Psoas muscle (tissue), 8 donors: ENCODE measurements around the gene XKR3. TPM values are rescaled to one million over a fixed set of nuclear protein-coding genes. Genes with fewer than 3 reads are reported as not detected.
"Not testable (repeated sequence)": the region's sequence is repeated elsewhere in the genome, so short reads cannot be mapped to it uniquely, and the experiment has no call there.

ENCODE experiments used
- ATAC-seq, 4 donors: fragments of 200-7000 bp; cut with Tn5 transposase; one replicate each; pipeline ENCODE4 v1.9.1; 2020; ENCODE audit warnings: moderate library complexity in 3 of 4, mild to moderate bottlenecking in 2 of 4
- DNase-seq, 2 donors: peaks; one replicate each; pipeline ENCODE4 v3.0.0-alpha.2; 2020
- H3K27ac ChIP-seq: fragments of 200-600 bp; one replicate; pipeline ENCODE4 v1.8.0; 2022
- H3K27me3 ChIP-seq, 3 donors: fragments of 200-600 bp in 1 of 3; one replicate each; pipeline versions ENCODE4 v1.6.1 to v1.8.0; 2013 to 2022; ENCODE audit warnings: low read length in 2 of 3, mild to moderate bottlenecking in 2 of 3, moderate library complexity in 1 of 3; ENCODE audit not compliant: insufficient read depth in 3 of 3
- H3K36me3 ChIP-seq, 2 donors: fragments of 200-600 bp in 1 of 2; one replicate each; pipeline versions ENCODE4 v1.6.1 to v1.8.0; 2013 to 2022; ENCODE audit warnings: low read depth in 1 of 2, mild to moderate bottlenecking in 1 of 2, moderate library complexity in 1 of 2; ENCODE audit not compliant: insufficient read depth in 1 of 2
- H3K4me1 ChIP-seq: fragments of 200-600 bp; one replicate; pipeline ENCODE4 v1.8.0; 2022
- H3K4me3 ChIP-seq: fragments of 200-600 bp; one replicate; pipeline ENCODE4 v1.8.0; 2022; ENCODE audit warnings: mild to moderate bottlenecking
- H3K9me3 ChIP-seq: fragments of 200-600 bp; one replicate; pipeline ENCODE4 v1.8.0; 2022
- WGBS, 3 donors: extraction: QIAGEN DNeasy Blood & Tissue Kit; methylation state at CpG; one replicate each; pipeline versions ENCODE4 v1.1.6 to v1.1.7; 2013; 5-methylcytosine and 5-hydroxymethylcytosine counted together
- intact Hi-C, 2 donors: fragments of 100-400 bp; cut with DNase I; formaldehyde crosslinking; loops; one replicate each; pipeline versions ENCODE4 v1.11.0 to v1.14.2; 2022
- polyA plus RNA-seq, 3 donors: library from polyadenylated mRNA; stranded (reverse); fragments of 200-250 nt; gene quantifications; one replicate each; pipeline ENCODE4 v1.2.3, GENCODE V29; 2013
- total RNA-seq, 4 donors: library from RNA; stranded (reverse); fragmentation: NEBNext Ultra II Directional in 2 of 4; extraction: Animal tissue kit (Norgen Biotek cat#: 25700) in 2 of 4; gene quantifications; one replicate each; pipeline versions ENCODE4 v1.2.1 to v1.2.4, GENCODE V29; 2021 to 2023
- TF ChIP-seq, protein P1 (sequence below): fragments of 200-600 bp; IDR thresholded peaks from one replicate; pipeline ENCODE4 v1.8.0; 2022; ENCODE audit warnings: antibody characterized with exemption
- donor health status: healthy with polysubstance abuse.
- donor health status: DM: no; HTN: no; CAD: no; lungs with moderate emphysema.
- donor health status: Bipolar disorder and iron deficiency.
- donor health status: healthy.
- donor health status: DM: yes; HTN: yes; CAD: no.
- donor health status: DM: no; HTN: no; CAD: no.
- donor health status: DM: no; HTN: no; CAD: no.
- donor health status: DM: yes; HTN: yes; CAD: no.

The XKR3 gene
- total and polyA plus RNA-seq, 7 donors: not detected

DNA sequence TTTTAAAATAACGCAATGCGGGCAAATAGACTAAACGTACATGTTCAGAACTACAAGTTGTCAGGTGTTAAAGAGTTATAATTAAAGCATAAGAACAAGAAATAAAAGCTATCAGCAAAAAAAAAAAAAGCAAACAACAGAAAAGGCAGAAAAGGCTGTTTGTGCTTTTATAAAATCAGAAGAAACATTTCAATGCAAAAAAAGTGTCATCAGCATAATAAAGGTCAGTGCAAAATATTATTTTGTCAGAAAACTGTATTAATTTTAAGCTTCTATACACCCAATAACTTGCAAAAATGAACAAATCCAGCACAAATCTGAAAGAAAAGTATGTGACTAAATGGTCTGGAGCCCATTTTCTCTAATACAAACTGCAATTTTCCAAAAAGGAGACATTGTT lies 23.6 kb downstream of the XKR3 start:
- DNase-seq: no peak
- no peaks in the 10 kb centered on the region for H3K9me3 ChIP-seq
- no peaks in the 10 kb centered on the region for H3K4me1 ChIP-seq
- H3K27ac ChIP-seq: no peak overlapping the region
- 89 to 94% (median 93%) methylated on average over 3 of the region's 3 CpGs for WGBS, 3 donors
- H3K36me3 ChIP-seq: no peaks in the 10 kb centered on the region
- TF ChIP-seq, protein P1, sequence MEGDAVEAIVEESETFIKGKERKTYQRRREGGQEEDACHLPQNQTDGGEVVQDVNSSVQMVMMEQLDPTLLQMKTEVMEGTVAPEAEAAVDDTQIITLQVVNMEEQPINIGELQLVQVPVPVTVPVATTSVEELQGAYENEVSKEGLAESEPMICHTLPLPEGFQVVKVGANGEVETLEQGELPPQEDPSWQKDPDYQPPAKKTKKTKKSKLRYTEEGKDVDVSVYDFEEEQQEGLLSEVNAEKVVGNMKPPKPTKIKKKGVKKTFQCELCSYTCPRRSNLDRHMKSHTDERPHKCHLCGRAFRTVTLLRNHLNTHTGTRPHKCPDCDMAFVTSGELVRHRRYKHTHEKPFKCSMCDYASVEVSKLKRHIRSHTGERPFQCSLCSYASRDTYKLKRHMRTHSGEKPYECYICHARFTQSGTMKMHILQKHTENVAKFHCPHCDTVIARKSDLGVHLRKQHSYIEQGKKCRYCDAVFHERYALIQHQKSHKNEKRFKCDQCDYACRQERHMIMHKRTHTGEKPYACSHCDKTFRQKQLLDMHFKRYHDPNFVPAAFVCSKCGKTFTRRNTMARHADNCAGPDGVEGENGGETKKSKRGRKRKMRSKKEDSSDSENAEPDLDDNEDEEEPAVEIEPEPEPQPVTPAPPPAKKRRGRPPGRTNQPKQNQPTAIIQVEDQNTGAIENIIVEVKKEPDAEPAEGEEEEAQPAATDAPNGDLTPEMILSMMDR: no peak
- intact Hi-C loops: no loop called here
- ATAC-seq: no peak
- H3K4me3 ChIP-seq: no peak overlapping the region
- H3K27me3 ChIP-seq: no peaks in the 10 kb centered on the region

DNA sequence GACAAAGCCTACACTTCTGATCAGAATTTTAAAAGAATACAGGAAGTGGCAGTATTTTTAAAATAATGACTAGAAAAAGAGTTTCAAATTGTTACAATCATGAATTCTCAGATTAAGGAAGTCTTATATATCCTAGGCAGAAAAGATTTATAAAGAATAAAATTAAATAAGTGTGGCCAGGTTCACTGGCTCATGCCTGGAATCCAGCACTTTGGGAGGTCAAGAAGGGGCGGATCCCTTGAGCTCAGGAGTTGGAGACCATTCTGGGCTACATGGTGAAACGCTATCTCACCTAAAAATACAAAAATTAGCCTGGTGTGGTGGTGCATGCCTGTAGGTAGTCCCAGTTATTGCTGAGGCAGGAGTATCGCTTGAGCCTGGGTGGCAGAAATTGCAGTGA lies 24.1 kb downstream of the XKR3 start:
- 81 to 88% (median 83%) methylated on average over 3 of the region's 3 CpGs for WGBS, 3 donors

DNA sequence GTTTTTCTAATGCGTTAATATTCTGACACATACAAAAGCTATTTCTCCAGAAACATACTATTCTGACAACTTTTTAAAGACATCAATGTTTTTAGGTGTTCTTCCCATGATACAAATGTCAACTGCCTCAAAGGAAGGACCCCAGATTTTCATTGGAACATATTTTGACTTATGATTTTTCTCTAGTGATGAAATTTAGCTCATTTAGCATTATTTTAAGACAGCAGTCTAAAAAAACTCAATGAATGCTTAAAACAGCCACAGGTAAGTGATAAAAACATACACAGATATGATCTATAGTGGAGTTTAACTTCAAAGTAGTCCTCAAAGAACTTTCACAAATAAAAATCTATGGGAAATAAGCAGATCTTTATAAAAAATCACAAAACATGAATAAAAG lies 24.9 kb downstream of the XKR3 start:
- no peak for ATAC-seq
- no peaks in the 10 kb centered on the region for H3K27me3 ChIP-seq

More for the DNA sequence above, 24.1 kb downstream of the XKR3 start:
- no peak for ATAC-seq
- Histone ChIP-seq H3K9me3 (no peaks in the 10 kb centered on the region), H3K4me3 (no peak overlapping the region), H3K36me3 (no peaks in the 10 kb centered on the region), H3K4me1 (no peaks in the 10 kb centered on the region), H3K27ac (no peak overlapping the region), H3K27me3 (no peaks in the 10 kb centered on the region)
- TF ChIP-seq, protein P1: no peak
- intact Hi-C loops: no loop called here
- no peak for DNase-seq

DNA sequence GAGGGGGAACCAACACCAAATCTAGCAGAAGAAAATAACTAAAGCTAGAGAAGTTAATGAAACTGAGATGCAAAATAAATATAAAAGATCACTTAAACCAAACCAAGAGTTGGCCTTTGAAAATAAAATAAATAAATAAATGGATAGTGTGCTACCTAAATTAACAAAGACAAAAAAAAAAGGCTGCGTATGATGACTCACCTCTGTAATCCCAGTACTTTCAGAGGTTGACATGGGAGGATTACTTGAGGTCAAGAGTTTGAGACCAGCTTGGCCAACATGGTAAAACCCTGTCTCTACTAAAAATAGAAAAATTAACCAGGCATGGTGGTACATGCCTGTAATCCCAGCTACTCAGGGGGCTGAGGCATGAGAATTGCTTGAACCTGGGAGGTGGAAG lies 29.7 kb downstream of the XKR3 start:
- H3K27me3 ChIP-seq, H3K27ac ChIP-seq, intact Hi-C loops, ATAC-seq, DNase-seq, H3K4me1 ChIP-seq, H3K4me3 ChIP-seq, H3K9me3 ChIP-seq, H3K36me3 ChIP-seq: not testable (repeated sequence)
- WGBS, 3 donors: 90 to 96% (median 91%) methylated on average over 1 of the region's 1 CpG

More for the DNA sequence above, 24.9 kb downstream of the XKR3 start:
- TF ChIP-seq, protein P1: no peak
- H3K27ac ChIP-seq: no peak overlapping the region
- intact Hi-C loops: no loop called here
- no peak for DNase-seq
- 88 to 92% (median 88%) methylated on average over 1 of the region's 1 CpG for WGBS, 3 donors
- H3K9me3 ChIP-seq: no peaks in the 10 kb centered on the region
- no peak overlapping the region for H3K4me3 ChIP-seq
- H3K4me1 ChIP-seq: no peaks in the 10 kb centered on the region
- H3K36me3 ChIP-seq: no peaks in the 10 kb centered on the region

DNA sequence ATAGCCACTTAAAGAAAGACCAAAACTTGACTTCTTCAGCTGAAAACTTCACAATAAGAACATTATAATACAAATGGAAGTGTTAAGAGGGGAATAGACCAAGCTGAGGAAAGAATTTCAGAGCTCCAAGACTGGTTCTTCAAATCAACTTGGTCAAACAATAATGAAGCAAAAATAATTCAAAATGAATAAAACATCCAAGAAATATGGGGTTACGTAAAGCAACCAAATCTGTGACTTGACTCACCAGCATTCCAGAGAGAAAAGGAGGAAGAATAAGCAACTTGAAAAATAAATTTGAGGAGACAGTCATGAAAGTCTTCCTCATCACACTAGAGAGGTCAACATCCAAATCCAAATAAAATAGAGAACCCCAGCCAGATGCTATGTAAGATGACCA lies 31.4 kb downstream of the XKR3 start:
- intact Hi-C loops: no loop called here
- WGBS, 3 donors: 81 to 94% (median 90%) methylated on average over 1 of the region's 1 CpG

More for the DNA sequence above, 31.4 kb downstream of the XKR3 start:
- H3K36me3 ChIP-seq: no peaks in the 10 kb centered on the region
- no peaks in the 10 kb centered on the region for H3K27me3 ChIP-seq
- no peaks in the 10 kb centered on the region for H3K4me1 ChIP-seq
- TF ChIP-seq, protein P1: no peak
- DNase-seq (no peak), ATAC-seq (no peak)
- no peaks in the 10 kb centered on the region for H3K9me3 ChIP-seq
- H3K27ac ChIP-seq: no peak overlapping the region
- H3K4me3 ChIP-seq: no peak overlapping the region
